CD4-positive, alpha-beta T cell (primary cell): ENCODE data around the gene SUCLG2. TPM values are rescaled to one million over a fixed set of nuclear protein-coding genes. Genes with fewer than 3 reads are reported as not detected.

Source experiments
- ATAC-seq: fragments of 200-7000 bp; cut with Tn5 transposase; one replicate; pipeline ENCODE4 v1.10.0; 2022; ENCODE audit warnings: mild to moderate bottlenecking; ENCODE audit not compliant: poor library complexity
- CTCF ChIA-PET: fragments of 350-600 bp; sonication (Branson Sonifier 250); formaldehyde crosslinking; loops from one replicate; lab custom pipeline; 2021; ENCODE audit warnings: antibody characterized with exemption, inconsistent platforms; lab: Charles Lee
- POLR2A ChIA-PET: fragments of 350-600 bp; sonication (Branson Sonifier 250); formaldehyde crosslinking; loops from one replicate; lab custom pipeline; 2021; ENCODE audit warnings: antibody characterized with exemption, inconsistent platforms; lab: Charles Lee
- DNase-seq, 14 experiments: peaks; one replicate each; pipeline ENCODE4 v3.0.0-alpha.2; 2013 to 2020; ENCODE audit warnings: mixed read lengths in 2 of 14
- H3K27ac ChIP-seq, 2 donors: one replicate each; pipeline versions ENCODE4 v1.5.1 to v1.7.0; 2013; ENCODE audit warnings: low read length in 2 of 2, low read depth in 1 of 2, mild to moderate bottlenecking in 1 of 2
- H3K27me3 ChIP-seq, 2 experiments: 1 replicate in 1 of 2; 2 replicates in 1 of 2; pipeline versions ENCODE4 v1.6.1 to v1.7.0; 2013; ENCODE audit warnings: low read length in 2 of 2, control low read depth in 1 of 2, mild to moderate bottlenecking in 1 of 2, moderate library complexity in 1 of 2; ENCODE audit not compliant: insufficient read depth in 2 of 2, control insufficient read depth in 1 of 2
- H3K36me3 ChIP-seq: one replicate; pipeline ENCODE4 v1.6.1; 2013; ENCODE audit warnings: low read length, control low read depth; ENCODE audit not compliant: insufficient read depth
- H3K4me1 ChIP-seq: one replicate; pipeline ENCODE4 v1.6.1; 2013; ENCODE audit warnings: low read length, control low read depth; ENCODE audit not compliant: insufficient read depth
- H3K4me3 ChIP-seq: one replicate; pipeline ENCODE4 v1.5.1; 2013; ENCODE audit warnings: mild to moderate bottlenecking, low read length, moderate library complexity
- H3K9me3 ChIP-seq, 2 experiments: 1 replicate in 1 of 2; 2 replicates in 1 of 2; pipeline versions ENCODE4 v1.6.1 to v1.7.0; 2013; ENCODE audit warnings: low read length in 2 of 2, mild to moderate bottlenecking in 2 of 2, control low read depth in 1 of 2, moderate library complexity in 1 of 2; ENCODE audit not compliant: control insufficient read depth in 1 of 2, insufficient read depth in 1 of 2
- H3K27ac Mint-ChIP-seq: one replicate; pipeline ENCODE4 v1.8.0; 2020; ENCODE audit warnings: mixed read lengths
- H3K27me3 Mint-ChIP-seq: one replicate; pipeline ENCODE4 v1.8.0; 2021; ENCODE audit warnings: mixed read lengths
- H3K36me3 Mint-ChIP-seq: one replicate; pipeline ENCODE4 v1.8.0; 2021; ENCODE audit warnings: low read depth, mixed read lengths
- H3K4me1 Mint-ChIP-seq: one replicate; pipeline ENCODE4 v1.8.0; 2021; ENCODE audit warnings: low read depth, mixed read lengths
- H3K4me3 Mint-ChIP-seq: one replicate; pipeline ENCODE4 v1.8.0; 2020; ENCODE audit warnings: mild to moderate bottlenecking, mixed read lengths
- H3K9me3 Mint-ChIP-seq: one replicate; pipeline ENCODE4 v1.8.0; 2020; ENCODE audit warnings: mixed read lengths
- CTCF ChIP-seq: fragments of 200-600 bp; IDR thresholded peaks from one replicate; pipeline ENCODE4 v1.8.0; 2022; ENCODE audit warnings: antibody characterized with exemption, mild to moderate bottlenecking
- intact Hi-C, 2 experiments: fragments of 100-400 bp; cut with DNase I in 1 of 2; cut with micrococcal nuclease in 1 of 2; formaldehyde crosslinking; loops; one replicate each; pipeline versions ENCODE4 v1.15.1 to v1.9.0; 2023 to 2025; cut with DNase I, micrococcal nuclease
- total RNA-seq, 174 experiments: library from RNA in 2 of 174; stranded (reverse) in 2 of 174; gene quantifications; one replicate each; pipeline ENCODE4 v1.2.3 and lab custom pipeline; 2021 to 2026

The SUCLG2 gene
- total RNA-seq, 2 experiments from 2014 or later: 51.7 to 52.4 TPM

- H3K4me3 ChIP-seq: no peak overlapping the region
- Mint-ChIP-seq H3K9me3 (no peaks in the 10 kb centered on the region), H3K4me1 (peaks cover 11% of the 10 kb centered on the region), H3K36me3 (peaks cover 65% of the 10 kb centered on the region), H3K4me3 (no peak overlapping the region), H3K27me3 (no peaks in the 10 kb centered on the region), H3K27ac (no peak overlapping the region)
- no peak for TF ChIP-seq CTCF
- peaks cover 9% of the 10 kb centered on the region for H3K36me3 ChIP-seq
- intact Hi-C loops: loop anchor here in 1 of 2 experiments (10.0 kb wide), 1 partner anchor 305 kb away; no protein-coding TSS in a partner anchor
- CTCF ChIA-PET: no interaction called here
- no peak overlapping the region for H3K27ac ChIP-seq
- no peaks in the 10 kb centered on the region for H3K27me3 ChIP-seq
- DNase-seq (no peak), ATAC-seq (no peak)
- no peaks in the 10 kb centered on the region for H3K4me1 ChIP-seq
- POLR2A ChIA-PET: no interaction called here
- no peaks in the 10 kb centered on the region for H3K9me3 ChIP-seq
These were observed 164.6 kb downstream of the SUCLG2 start for GRCh38 chr3:67489816-67490215.

- Histone ChIP-seq H3K9me3 (no peaks in the 10 kb centered on the region), H3K4me1 (no peaks in the 10 kb centered on the region), H3K36me3 (peaks cover 4% of the 10 kb centered on the region), H3K27me3 (no peaks in the 10 kb centered on the region), H3K4me3 (no peak overlapping the region), H3K27ac (no peak overlapping the region)
- DNase-seq (no peak), ATAC-seq (no peak)
- ChIA-PET CTCF (no interaction called here), POLR2A (no interaction called here)
- TF ChIP-seq CTCF: no peak
- intact Hi-C loops: no loop called here
- H3K27me3 Mint-ChIP-seq: no peaks in the 10 kb centered on the region
- peaks cover 23% of the 10 kb centered on the region for H3K4me1 Mint-ChIP-seq
- no peak overlapping the region for H3K4me3 Mint-ChIP-seq
- H3K9me3 Mint-ChIP-seq: no peaks in the 10 kb centered on the region
- no peak overlapping the region for H3K27ac Mint-ChIP-seq
- peaks cover 64% of the 10 kb centered on the region for H3K36me3 Mint-ChIP-seq
These were observed 166.8 kb downstream of the SUCLG2 start for GRCh38 chr3:67487564-67488114.

GRCh38 chr3:67486883-67487282 is 167.5 kb downstream of the SUCLG2 start:
- ATAC-seq: no peak
- Histone ChIP-seq H3K36me3 (peaks cover 5% of the 10 kb centered on the region), H3K4me1 (no peaks in the 10 kb centered on the region), H3K27ac (no peak overlapping the region), H3K9me3 (no peaks in the 10 kb centered on the region), H3K27me3 (no peaks in the 10 kb centered on the region), H3K4me3 (no peak overlapping the region)
- Mint-ChIP-seq H3K27ac (no peak overlapping the region), H3K4me3 (no peak overlapping the region), H3K9me3 (no peaks in the 10 kb centered on the region), H3K36me3 (peaks cover 67% of the 10 kb centered on the region), H3K27me3 (no peaks in the 10 kb centered on the region), H3K4me1 (peaks cover 23% of the 10 kb centered on the region)
- DNase-seq: no peak
- CTCF ChIA-PET: no interaction called here
- POLR2A ChIA-PET: no interaction called here
- TF ChIP-seq CTCF: no peak
- intact Hi-C loops: no loop called here
